NCI-H146 (cell line): ENCODE results near the gene TNFRSF21.
"Not testable (repeated sequence)": the region's sequence is repeated elsewhere in the genome, so short reads cannot be mapped to it uniquely, and the experiment has no call there.

Source experiments
- DNase-seq: peaks from one replicate; lab custom pipeline; 2025; lab: John Stamatoyannopoulos, UW

The TNFRSF21 gene

GRCh38 chr6:47309291-47310130, at the start of gene TNFRSF21:
TSS of gene TNFRSF21 (minus strand) at chr6:47309905. CDS start at chr6:47309511, 394 bp downstream.
- peak; percentile 95 for DNase-seq

GRCh38 chr6:47358440-47359225, 48.9 kb upstream of the TNFRSF21 start:
- DNase-seq: peak; percentile 52

- no peak for DNase-seq
These were observed 48.1 kb upstream of the TNFRSF21 start for GRCh38 chr6:47357827-47358226.

- DNase-seq: no peak
These were observed 45.8 kb upstream of the TNFRSF21 start for GRCh38 chr6:47355496-47355895.

GRCh38 chr6:47353871-47354270, 44.2 kb upstream of the TNFRSF21 start:
- DNase-seq: no peak

- DNase-seq: no peak
These were observed 43.3 kb upstream of the TNFRSF21 start for GRCh38 chr6:47352966-47353365.

GRCh38 chr6:47352194-47352920, 42.7 kb upstream of the TNFRSF21 start:
- no peak for DNase-seq

GRCh38 chr6:47351621-47352020, 41.9 kb upstream of the TNFRSF21 start:
- DNase-seq: no peak

GRCh38 chr6:47349931-47350330, 40.2 kb upstream of the TNFRSF21 start:
- no peak for DNase-seq

- DNase-seq: no peak
These were observed 38.7 kb upstream of the TNFRSF21 start for GRCh38 chr6:47348316-47348863.

GRCh38 chr6:47345761-47346160, 36.1 kb upstream of the TNFRSF21 start:
- no peak for DNase-seq

GRCh38 chr6:47344022-47344421, 34.3 kb upstream of the TNFRSF21 start:
- DNase-seq: no peak

- no peak for DNase-seq
These were observed 33.9 kb upstream of the TNFRSF21 start for GRCh38 chr6:47343600-47343999.

- DNase-seq: no peak
These were observed 33.1 kb upstream of the TNFRSF21 start for GRCh38 chr6:47342824-47343223.

GRCh38 chr6:47337519-47337918, 27.8 kb upstream of the TNFRSF21 start:
- no peak for DNase-seq

- DNase-seq: no peak
These were observed 26.6 kb upstream of the TNFRSF21 start for GRCh38 chr6:47336334-47336733.

- DNase-seq: no peak
These were observed 25.8 kb upstream of the TNFRSF21 start for GRCh38 chr6:47335466-47335865.

- no peak for DNase-seq
These were observed 24.6 kb upstream of the TNFRSF21 start for GRCh38 chr6:47334334-47334733.

- DNase-seq: not testable (repeated sequence)
These were observed 18.9 kb upstream of the TNFRSF21 start for GRCh38 chr6:47328606-47329005.

GRCh38 chr6:47328139-47328538, 18.4 kb upstream of the TNFRSF21 start:
- not testable (repeated sequence) for DNase-seq

- no peak for DNase-seq
These were observed 14.2 kb upstream of the TNFRSF21 start for GRCh38 chr6:47323887-47324286.

- no peak for DNase-seq
These were observed 13.6 kb upstream of the TNFRSF21 start for GRCh38 chr6:47323321-47323720.
